Osteocyte (in vitro differentiated cells): Measurements from ENCODE around the gene MEG3. TPM values are rescaled to one million over a fixed set of nuclear protein-coding genes. Genes with fewer than 3 reads are reported as not detected.
"Not testable (repeated sequence)": the region's sequence is repeated elsewhere in the genome, so short reads cannot be mapped to it uniquely, and the experiment has no call there.

Experiments used
- DNase-seq: peaks from one replicate; pipeline ENCODE4 v3.0.0; 2021; ENCODE audit warnings: mixed read lengths; ENCODE audit not compliant: unreplicated experiment; ENCODE audit errors: extremely low spot score
- H3K27ac Mint-ChIP-seq: one replicate; pipeline ENCODE4 v1.8.0; 2021; ENCODE audit warnings: mild to moderate bottlenecking, mixed read lengths; ENCODE audit not compliant: unreplicated experiment
- H3K27me3 Mint-ChIP-seq: one replicate; pipeline ENCODE4 v1.8.0; 2021; ENCODE audit warnings: mixed read lengths; ENCODE audit not compliant: unreplicated experiment
- H3K36me3 Mint-ChIP-seq: one replicate; pipeline ENCODE4 v1.8.0; 2021; ENCODE audit warnings: mixed read lengths; ENCODE audit not compliant: unreplicated experiment
- H3K4me1 Mint-ChIP-seq: one replicate; pipeline ENCODE4 v1.8.0; 2021; ENCODE audit warnings: mixed read lengths; ENCODE audit not compliant: unreplicated experiment
- H3K4me3 Mint-ChIP-seq: one replicate; pipeline ENCODE4 v1.8.0; 2021; ENCODE audit warnings: mild to moderate bottlenecking, moderate library complexity, mixed read lengths; ENCODE audit not compliant: unreplicated experiment
- H3K9me3 Mint-ChIP-seq: one replicate; pipeline ENCODE4 v1.8.0; 2021; ENCODE audit warnings: mixed read lengths; ENCODE audit not compliant: unreplicated experiment
- total RNA-seq: library from RNA; stranded (reverse); gene quantifications from 2 replicates; pipeline ENCODE4 v1.2.1, GENCODE V29; 2021
- TF ChIP-seq, protein P1 (sequence below): fragments of 200-600 bp; sonication (generic); IDR thresholded peaks from 2 replicates; pipeline ENCODE4 v1.5.0; 2021; ENCODE audit warnings: antibody characterized with exemption, mild to moderate bottlenecking, moderate library complexity

MEG3 gene
- total RNA-seq, 1 donor from 2014 or later, result not detected

DNA sequence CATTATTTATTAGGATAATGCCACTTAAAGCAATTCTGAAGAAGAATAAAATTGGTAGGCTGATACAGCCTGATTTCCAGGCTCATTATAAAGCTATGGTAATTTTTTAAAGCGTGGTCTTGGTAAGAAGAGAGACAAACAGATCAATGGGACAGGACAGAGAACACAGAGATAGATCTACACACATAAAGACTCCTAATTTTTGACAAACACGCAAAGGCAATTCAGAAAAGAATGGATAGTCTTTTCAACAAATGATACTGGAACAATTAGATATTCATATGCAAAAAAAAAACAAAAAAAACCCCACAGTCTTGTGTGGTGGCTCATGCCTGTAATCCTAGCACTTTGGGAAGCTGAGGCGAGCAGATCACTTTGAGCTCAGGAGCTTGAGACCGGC is 25.9 kb upstream of the MEG3 start:
- no peak overlapping the region for H3K4me3 Mint-ChIP-seq
- TF ChIP-seq, protein P1, sequence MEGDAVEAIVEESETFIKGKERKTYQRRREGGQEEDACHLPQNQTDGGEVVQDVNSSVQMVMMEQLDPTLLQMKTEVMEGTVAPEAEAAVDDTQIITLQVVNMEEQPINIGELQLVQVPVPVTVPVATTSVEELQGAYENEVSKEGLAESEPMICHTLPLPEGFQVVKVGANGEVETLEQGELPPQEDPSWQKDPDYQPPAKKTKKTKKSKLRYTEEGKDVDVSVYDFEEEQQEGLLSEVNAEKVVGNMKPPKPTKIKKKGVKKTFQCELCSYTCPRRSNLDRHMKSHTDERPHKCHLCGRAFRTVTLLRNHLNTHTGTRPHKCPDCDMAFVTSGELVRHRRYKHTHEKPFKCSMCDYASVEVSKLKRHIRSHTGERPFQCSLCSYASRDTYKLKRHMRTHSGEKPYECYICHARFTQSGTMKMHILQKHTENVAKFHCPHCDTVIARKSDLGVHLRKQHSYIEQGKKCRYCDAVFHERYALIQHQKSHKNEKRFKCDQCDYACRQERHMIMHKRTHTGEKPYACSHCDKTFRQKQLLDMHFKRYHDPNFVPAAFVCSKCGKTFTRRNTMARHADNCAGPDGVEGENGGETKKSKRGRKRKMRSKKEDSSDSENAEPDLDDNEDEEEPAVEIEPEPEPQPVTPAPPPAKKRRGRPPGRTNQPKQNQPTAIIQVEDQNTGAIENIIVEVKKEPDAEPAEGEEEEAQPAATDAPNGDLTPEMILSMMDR, result no peak
- DNase-seq, result no peak
- H3K36me3 Mint-ChIP-seq, result no peaks in the 10 kb centered on the region
- no peaks in the 10 kb centered on the region for H3K4me1 Mint-ChIP-seq
- H3K27me3 Mint-ChIP-seq, result peaks cover 32% of the 10 kb centered on the region
- no peaks in the 10 kb centered on the region for H3K9me3 Mint-ChIP-seq
- H3K27ac Mint-ChIP-seq, result no peak overlapping the region

DNA sequence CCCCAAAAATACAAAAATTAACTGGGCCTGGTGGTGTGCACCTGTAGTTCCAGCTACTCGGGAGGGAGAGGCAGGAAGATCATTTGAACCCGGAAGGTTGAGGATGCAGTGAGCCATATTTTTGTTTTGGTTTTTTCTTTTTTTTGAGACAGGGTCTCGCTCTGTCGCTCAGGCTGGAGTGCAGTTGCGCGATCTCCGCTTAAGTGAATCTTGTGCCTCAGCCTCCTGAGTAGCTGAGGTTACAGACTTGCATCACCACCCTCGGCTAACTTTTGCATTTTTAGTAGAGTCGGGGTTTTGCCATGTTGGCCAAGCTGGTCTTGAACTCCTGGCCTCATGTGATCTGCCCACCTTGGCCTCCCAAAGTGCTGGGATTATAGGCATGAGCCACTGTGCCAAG is 24.5 kb upstream of the MEG3 start:
- H3K4me3 Mint-ChIP-seq, H3K36me3 Mint-ChIP-seq, H3K27ac Mint-ChIP-seq, H3K4me1 Mint-ChIP-seq, DNase-seq, H3K9me3 Mint-ChIP-seq: not testable (repeated sequence)
- H3K27me3 Mint-ChIP-seq, result peaks cover 34% of the 10 kb centered on the region

DNA sequence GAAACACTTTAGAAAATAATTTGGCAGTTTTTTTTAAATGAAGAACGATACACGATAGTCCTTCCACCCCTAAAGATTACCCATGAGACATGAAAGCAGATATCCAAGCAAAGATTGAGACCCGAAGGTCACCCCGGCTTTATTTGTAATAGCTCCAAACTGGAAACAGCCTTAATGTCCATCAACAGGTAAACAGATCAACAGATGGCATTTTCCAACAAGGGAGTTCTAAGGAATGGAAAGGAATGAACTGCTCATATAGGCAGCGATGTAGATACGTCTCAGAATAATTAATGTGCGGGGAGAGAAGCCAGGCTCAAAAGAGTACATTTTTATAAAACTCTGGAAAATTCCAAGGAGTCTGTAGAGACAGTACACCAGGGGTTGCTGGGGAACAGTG is 23.7 kb upstream of the MEG3 start:
- Mint-ChIP-seq H3K27me3 (peaks cover 34% of the 10 kb centered on the region), H3K9me3 (no peaks in the 10 kb centered on the region), H3K4me3 (no peak overlapping the region), H3K27ac (no peak overlapping the region), H3K36me3 (no peaks in the 10 kb centered on the region), H3K4me1 (no peaks in the 10 kb centered on the region)
- DNase-seq, result no peak
- TF ChIP-seq, protein P1, result no peak

DNA sequence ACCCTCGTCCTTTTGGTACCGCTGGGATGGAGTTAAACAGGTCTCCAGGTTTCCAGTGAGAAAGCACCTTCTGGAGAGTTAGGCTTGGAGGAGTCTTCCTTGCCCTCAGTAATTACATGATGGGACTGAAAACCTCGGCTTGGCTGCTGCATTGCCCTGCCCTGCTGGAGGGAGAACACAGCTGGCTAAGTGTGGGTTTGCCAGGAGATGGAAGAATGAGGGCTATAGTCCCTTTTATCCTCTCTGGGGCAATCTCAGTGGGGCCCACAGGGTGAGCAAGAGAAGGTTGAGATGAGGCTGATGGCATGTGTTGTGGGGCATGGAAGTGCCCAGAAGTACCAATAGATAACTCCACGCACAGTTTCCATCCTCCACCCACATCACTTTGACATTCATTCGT is 23.2 kb upstream of the MEG3 start:
- no peak for DNase-seq
- Mint-ChIP-seq H3K27ac (no peak overlapping the region), H3K9me3 (no peaks in the 10 kb centered on the region), H3K27me3 (peaks cover 34% of the 10 kb centered on the region), H3K4me3 (no peak overlapping the region), H3K36me3 (no peaks in the 10 kb centered on the region), H3K4me1 (no peaks in the 10 kb centered on the region)
- TF ChIP-seq, protein P1, result no peak

DNA sequence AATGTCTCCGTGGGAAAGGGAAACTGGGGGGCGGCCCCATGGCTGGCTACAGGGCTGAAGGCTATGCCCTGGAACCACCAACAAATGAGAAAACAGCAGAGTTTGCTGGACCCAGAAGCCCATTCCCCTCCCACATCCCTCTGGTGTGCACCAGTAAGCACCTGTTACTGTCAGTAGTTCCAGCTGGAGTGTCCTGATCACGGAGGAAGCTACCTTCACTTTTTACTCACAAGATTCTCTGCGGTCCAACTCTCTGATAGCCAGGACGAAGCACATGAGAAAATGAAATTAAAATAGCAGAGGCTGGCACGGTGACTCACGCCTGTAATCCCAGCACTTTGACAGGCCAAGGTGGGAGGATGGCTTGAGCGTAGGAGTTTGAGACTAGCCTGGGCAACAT is 22.7 kb upstream of the MEG3 start:
- DNase-seq, result no peak
- Mint-ChIP-seq H3K27ac (no peak overlapping the region), H3K4me1 (no peaks in the 10 kb centered on the region), H3K36me3 (no peaks in the 10 kb centered on the region), H3K4me3 (no peak overlapping the region), H3K9me3 (no peaks in the 10 kb centered on the region), H3K27me3 (peaks cover 34% of the 10 kb centered on the region)
- TF ChIP-seq, protein P1, result no peak

DNA sequence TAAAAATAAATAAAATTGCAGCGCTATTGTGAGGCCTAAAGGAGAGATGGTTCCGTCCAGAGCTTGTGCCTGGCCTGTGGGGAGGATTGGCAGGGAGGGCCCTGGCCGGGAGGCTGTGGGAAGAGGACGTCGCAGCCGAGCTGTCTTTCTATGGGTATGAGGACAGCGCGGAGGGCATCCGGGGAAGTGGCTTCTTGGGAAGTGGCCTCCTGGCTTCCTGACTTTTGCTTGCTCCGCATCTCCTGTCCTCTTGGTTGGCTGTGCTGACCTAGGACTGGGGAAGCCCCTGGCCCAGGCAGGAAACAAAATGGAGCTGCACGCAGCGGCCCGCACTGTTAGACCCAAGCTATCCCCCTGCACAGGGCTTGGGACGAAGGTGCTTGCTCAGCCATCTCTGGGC is 22.2 kb upstream of the MEG3 start:
- Mint-ChIP-seq H3K9me3 (no peaks in the 10 kb centered on the region), H3K27ac (no peak overlapping the region), H3K36me3 (no peaks in the 10 kb centered on the region), H3K4me1 (no peaks in the 10 kb centered on the region), H3K4me3 (no peak overlapping the region), H3K27me3 (peaks cover 33% of the 10 kb centered on the region)
- TF ChIP-seq, protein P1, result no peak
- no peak for DNase-seq
